K562 (cell line): ENCODE data around the gene TOR1AIP1. TPM values are rescaled to one million over a fixed set of nuclear protein-coding genes. Genes with fewer than 3 reads are reported as not detected.

Experiments
- ARID4B ChIP-seq: sonication (generic); formaldehyde crosslinking; IDR thresholded peaks from 2 replicates; pipeline ENCODE4 v1.8.0; 2022; ENCODE audit warnings: mild to moderate bottlenecking, missing genetic modification reagents
- GATA2 ChIP-seq: sonication (generic); formaldehyde crosslinking; IDR thresholded peaks from 2 replicates; pipeline ENCODE4 v1.4.0; 2020; ENCODE audit warnings: mild to moderate bottlenecking, missing genetic modification reagents
- HDAC1 ChIP-seq, 2 experiments: fragments of 450-650 bp; IDR thresholded peaks; 2 replicates each; pipeline ENCODE4 v1.6.1; 2016 to 2017; ENCODE audit warnings: inconsistent platforms in 1 of 2, mild to moderate bottlenecking in 1 of 2, moderate library complexity in 1 of 2
- HINFP ChIP-seq: fragments of 450-650 bp; conservative IDR thresholded peaks from 2 replicates; pipeline ENCODE4 v1.6.1; 2016; ENCODE audit warnings: missing genetic modification characterization, low read depth, mild to moderate bottlenecking, control low read depth, missing compliant biosample characterization
- HMGXB4 ChIP-seq: sonication (generic); formaldehyde crosslinking; IDR thresholded peaks from 2 replicates; pipeline ENCODE4 v1.8.1; 2023; ENCODE audit warnings: mild to moderate bottlenecking, missing genetic modification reagents
- L3MBTL2 ChIP-seq: fragments of 450-650 bp; IDR thresholded peaks from 2 replicates; pipeline ENCODE4 v1.6.1; 2016; ENCODE audit warnings: mild to moderate bottlenecking, moderate library complexity
- NCOA2 ChIP-seq, 2 experiments: fragments of 450-650 bp; IDR thresholded peaks; 2 replicates each; pipeline ENCODE4 v1.6.1; 2018; ENCODE audit warnings: mild to moderate bottlenecking in 2 of 2, moderate library complexity in 1 of 2; ENCODE audit not compliant: partially characterized antibody in 2 of 2
- NRF1 ChIP-seq, 2 experiments: fragments of 450-650 bp; IDR thresholded peaks in 1 of 2; conservative IDR thresholded peaks in 1 of 2; 2 replicates each; pipeline ENCODE4 v1.6.1; 2014; ENCODE audit warnings: mild to moderate bottlenecking in 2 of 2
- RAD21 ChIP-seq, 2 experiments: fragments of 250-450 bp in 1 of 2; fragments of 450-650 bp in 1 of 2; sonication (Bioruptor Pico) in 1 of 2; formaldehyde crosslinking in 1 of 2; IDR thresholded peaks in 1 of 2; conservative IDR thresholded peaks in 1 of 2; 2 replicates each; pipeline versions ENCODE4 v1.4.0 to v1.8.0; 2020 to 2022; ENCODE audit warnings: mild to moderate bottlenecking in 2 of 2, moderate library complexity in 1 of 2
- SIN3A ChIP-seq, 2 experiments: fragments of 150-350 bp in 1 of 2; IDR thresholded peaks; 2 replicates each; pipeline ENCODE4 v1.6.1; 2011 to 2016; ENCODE audit warnings: borderline replicate concordance in 2 of 2, low read depth in 2 of 2, low read length in 2 of 2, mild to moderate bottlenecking in 2 of 2, moderate library complexity in 2 of 2; ENCODE audit not compliant: control insufficient read depth in 1 of 2
- TFAP4 ChIP-seq: sonication (generic); formaldehyde crosslinking; IDR thresholded peaks from 2 replicates; pipeline ENCODE4 v1.8.0; 2022; ENCODE audit warnings: missing genetic modification reagents, mild to moderate bottlenecking, moderate library complexity, borderline replicate concordance
- ZC3H4 ChIP-seq: sonication (generic); formaldehyde crosslinking; IDR thresholded peaks from 2 replicates; pipeline ENCODE4 v1.9.0; 2021; ENCODE audit warnings: missing genetic modification reagents, borderline replicate concordance
- ZFX ChIP-seq: sonication (generic); formaldehyde crosslinking; IDR thresholded peaks from 2 replicates; pipeline ENCODE4 v1.8.0; 2022; ENCODE audit warnings: mild to moderate bottlenecking, missing genetic modification reagents, moderate library complexity
- ZNF316 ChIP-seq: fragments of 450-650 bp; IDR thresholded peaks from 2 replicates; pipeline ENCODE4 v1.6.1; 2016
- ZNF354B ChIP-seq: fragments of 250-450 bp; sonication (Bioruptor Pico); IDR thresholded peaks from 2 replicates; pipeline ENCODE4 v1.4.0; 2020
- ZNF41 ChIP-seq: fragments of 250-450 bp; sonication (Bioruptor Pico); conservative IDR thresholded peaks from 2 replicates; pipeline ENCODE4 v1.4.0; 2020; ENCODE audit warnings: mild to moderate bottlenecking
- ZNF699 ChIP-seq: fragments of 250-450 bp; sonication (Bioruptor Pico); IDR thresholded peaks from 2 replicates; pipeline ENCODE4 v1.8.0; 2021; ENCODE audit warnings: mild to moderate bottlenecking, moderate library complexity; ENCODE audit not compliant: insufficient replicate concordance
- polyA plus RNA-seq, 8 experiments: library from polyadenylated mRNA; depleted of rRNA in 4 of 8; stranded (reverse) in 5 of 8; unstranded in 3 of 8; fragments of >200 nt; fragmentation: Nextera tagmentation in 2 of 8; fragmentation: Illumina TruSeq in 1 of 8; extraction: Ambion mirVana in 2 of 8; extraction: Trizol in 1 of 8; gene quantifications; 2 replicates each; pipeline versions ENCODE4 v1.2.1 to v1.2.3, GENCODE V29; 2011 to 2014; ENCODE audit warnings: inconsistent platforms in 1 of 8, missing spikeins in 1 of 8
- total RNA-seq, 7 experiments: library from RNA; depleted of rRNA in 6 of 7; stranded (reverse); fragments of >200 nt in 6 of 7; fragmentation: Illumina TruSeq in 2 of 7; extraction: Trizol in 2 of 7; gene quantifications; 2 replicates each; pipeline versions ENCODE4 v1.2.1 to v1.2.3, GENCODE V29; 2011 to 2021; ENCODE audit warnings: low replicate concordance in 1 of 7

TOR1AIP1 gene
- total and polyA plus RNA-seq, 9 of the 15 experiments (the other 6 are each of a cell fraction or from before 2014, with no cell fraction given), result 18.1 to 46.9 (median 35.5) TPM

GRCh38 chr1:179883040-179883744 lies 1.1 kb downstream of the TOR1AIP1 start (continued):
- TF ChIP-seq SIN3A (IDR thresholded peaks at IDR 0.05; ENCODE audit: borderline replicate concordance in 2 of 2, control insufficient read depth in 1 of 2, low read depth in 2 of 2, low read length in 2 of 2) (0 out of 4 replicates have a peak, but pooled peaks of 1 of the 2 experiments have one; percentile 20), HINFP (tag) (no peak), ZFX (no peak), HMGXB4 (no peak), GATA2 (CRISPR knock-in tag) (0 out of 2 replicates have a peak, but pooled peaks have one; percentile 6), ZNF41 (no peak), ZC3H4 (CRISPR knock-in tag) (peak; percentile 62; the same call in 1 of the 2 replicates), ZNF354B (no peak), NCOA2 (IDR thresholded peaks at IDR 0.05; ENCODE audit: partially characterized antibody in 2 of 2) (no peak), TFAP4 (CRISPR knock-in tag) (no peak), ARID4B (CRISPR knock-in tag) (peak; percentile 21; the same call in 1 of the 2 replicates), L3MBTL2 (no peak; the same call in 1 of the 2 replicates), NRF1 (conservative IDR thresholded peaks at IDR 0.05 in 1 of 2, IDR thresholded peaks at IDR 0.05 in 1 of 2) (no peak), RAD21 (CRISPR knock-in tag; conservative IDR thresholded peaks at IDR 0.05 in 1 of 2, IDR thresholded peaks at IDR 0.05 in 1 of 2) (no peak), ZNF316 (no peak), ZNF699 (CRISPR knock-in tag) (no peak), HDAC1 (IDR thresholded peaks at IDR 0.05) (peak in 1 of 2 experiments; percentile 4; a peak in 1 of 4 replicates)
